Choroid plexus epithelial cell (primary cell): ENCODE results near the gene MRPL52.
"Not testable (repeated sequence)": the region's sequence is repeated elsewhere in the genome, so short reads cannot be mapped to it uniquely, and the experiment has no call there.

Experiments
- DNase-seq: peaks from one replicate; pipeline ENCODE4 v3.0.0-alpha.2; 2010; ENCODE audit warnings: low read depth
- H3K4me3 ChIP-seq: 2 replicates; pipeline ENCODE4 v1.5.1; 2011; ENCODE audit warnings: low read depth, mild to moderate bottlenecking, control low read depth, low read length, moderate library complexity
- TF ChIP-seq, protein P1 (sequence below): conservative IDR thresholded peaks from 2 replicates; pipeline ENCODE4 v1.5.1; 2011; ENCODE audit warnings: low read depth, mild to moderate bottlenecking, control low read depth, inconsistent platforms, low read length, moderate library complexity

MRPL52 gene

DNA sequence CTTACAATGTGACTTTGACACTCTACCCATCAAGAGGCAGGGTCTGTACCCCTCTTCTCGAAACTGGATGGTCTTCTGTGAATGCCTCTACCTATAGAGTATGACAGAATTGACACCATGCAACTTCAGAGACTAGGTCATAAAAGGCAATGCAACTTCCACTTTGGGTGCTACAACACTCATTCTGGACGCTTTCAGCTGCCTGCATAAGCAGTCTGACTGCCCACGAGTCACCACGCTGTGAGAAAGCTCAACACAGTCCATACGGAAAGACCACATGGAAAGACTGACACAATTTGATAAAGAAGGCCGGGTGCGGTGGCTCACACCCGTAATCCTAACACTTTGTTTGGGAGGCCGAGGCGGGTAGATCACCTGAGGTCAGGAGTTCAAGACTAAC lies 29.3 kb upstream of the MRPL52 start:
- TF ChIP-seq, protein P1, sequence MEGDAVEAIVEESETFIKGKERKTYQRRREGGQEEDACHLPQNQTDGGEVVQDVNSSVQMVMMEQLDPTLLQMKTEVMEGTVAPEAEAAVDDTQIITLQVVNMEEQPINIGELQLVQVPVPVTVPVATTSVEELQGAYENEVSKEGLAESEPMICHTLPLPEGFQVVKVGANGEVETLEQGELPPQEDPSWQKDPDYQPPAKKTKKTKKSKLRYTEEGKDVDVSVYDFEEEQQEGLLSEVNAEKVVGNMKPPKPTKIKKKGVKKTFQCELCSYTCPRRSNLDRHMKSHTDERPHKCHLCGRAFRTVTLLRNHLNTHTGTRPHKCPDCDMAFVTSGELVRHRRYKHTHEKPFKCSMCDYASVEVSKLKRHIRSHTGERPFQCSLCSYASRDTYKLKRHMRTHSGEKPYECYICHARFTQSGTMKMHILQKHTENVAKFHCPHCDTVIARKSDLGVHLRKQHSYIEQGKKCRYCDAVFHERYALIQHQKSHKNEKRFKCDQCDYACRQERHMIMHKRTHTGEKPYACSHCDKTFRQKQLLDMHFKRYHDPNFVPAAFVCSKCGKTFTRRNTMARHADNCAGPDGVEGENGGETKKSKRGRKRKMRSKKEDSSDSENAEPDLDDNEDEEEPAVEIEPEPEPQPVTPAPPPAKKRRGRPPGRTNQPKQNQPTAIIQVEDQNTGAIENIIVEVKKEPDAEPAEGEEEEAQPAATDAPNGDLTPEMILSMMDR = no peak
- no peak overlapping the region for H3K4me3 ChIP-seq
- no peak for DNase-seq

DNA sequence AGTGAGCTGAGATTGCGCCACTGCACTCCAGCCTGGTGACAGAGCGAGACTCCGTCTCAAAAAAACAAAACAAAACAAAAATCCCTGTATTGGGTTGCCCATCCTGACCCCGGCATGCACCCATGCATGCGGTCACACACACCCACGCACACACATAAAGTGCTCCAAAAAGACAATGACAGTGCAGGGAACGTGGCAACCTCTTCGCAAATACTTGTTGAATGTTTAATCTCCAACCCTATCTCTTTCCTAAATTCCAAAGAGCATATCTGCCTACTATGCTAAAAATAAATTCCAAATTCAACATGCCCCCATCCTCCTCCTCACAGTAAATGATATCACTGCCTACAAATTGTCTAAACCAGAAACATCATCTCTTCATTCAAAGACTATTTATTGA lies 28.0 kb upstream of the MRPL52 start:
- TF ChIP-seq, protein P1 = no peak

DNA sequence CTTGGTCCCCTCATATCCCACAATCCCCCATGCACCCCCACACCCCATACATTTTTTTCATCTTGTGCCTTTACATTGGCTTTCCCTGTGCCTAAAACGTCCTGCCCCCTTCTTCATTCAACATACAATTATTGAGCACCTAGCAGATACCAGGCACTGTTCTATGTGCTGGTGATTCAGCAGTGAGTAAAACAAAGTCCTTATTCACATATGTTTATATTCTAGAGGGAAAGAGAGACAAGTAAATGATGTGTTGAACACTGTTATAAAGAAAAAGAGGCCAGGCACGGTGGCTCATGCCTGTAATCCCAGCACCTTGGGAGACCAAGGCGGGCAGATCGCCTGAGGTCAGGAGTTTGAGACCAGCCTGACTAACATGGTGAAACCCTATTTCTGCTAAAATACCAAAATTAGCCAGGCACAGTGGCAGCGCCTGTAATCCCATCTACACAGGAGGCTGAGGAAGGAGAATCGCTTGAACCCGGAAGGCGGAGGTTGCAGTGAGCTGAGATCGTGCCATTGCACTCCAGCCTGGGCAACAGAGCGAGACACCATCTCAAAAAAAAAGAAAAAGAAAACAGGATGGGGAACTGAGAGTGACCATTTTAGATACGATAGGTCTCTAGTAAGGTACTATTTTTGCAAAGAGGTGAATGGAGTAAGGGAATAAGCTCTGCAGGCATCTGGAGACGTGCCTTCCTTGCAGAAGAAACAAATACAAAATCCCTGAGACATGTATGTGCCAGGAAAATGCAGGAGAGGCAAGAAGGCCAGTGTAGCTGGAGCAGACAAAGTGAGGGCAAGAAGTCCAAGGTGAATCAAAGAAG lies 26.6 kb upstream of the MRPL52 start:
- TF ChIP-seq, protein P1 = no peak
- DNase-seq = no peak
- no peak overlapping the region for H3K4me3 ChIP-seq

More for the DNA sequence above, 28.0 kb upstream of the MRPL52 start:
- DNase-seq = no peak
- no peak overlapping the region for H3K4me3 ChIP-seq

DNA sequence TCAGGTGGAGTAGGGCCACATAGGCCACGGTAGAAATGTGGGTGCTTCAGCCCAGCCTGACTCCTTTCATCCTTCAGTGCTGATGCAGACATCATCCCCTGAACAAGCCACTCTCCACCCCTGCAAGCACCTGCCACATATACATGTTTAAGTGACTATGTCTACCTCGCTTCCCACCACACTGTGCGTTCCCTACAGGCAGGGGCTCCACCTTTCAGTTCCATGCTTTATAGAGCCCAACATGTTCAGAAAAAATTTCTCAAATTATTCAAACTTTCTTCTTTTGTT lies 26.1 kb upstream of the MRPL52 start:
- no peak for DNase-seq
- H3K4me3 ChIP-seq = no peak overlapping the region
- TF ChIP-seq, protein P1 = no peak

DNA sequence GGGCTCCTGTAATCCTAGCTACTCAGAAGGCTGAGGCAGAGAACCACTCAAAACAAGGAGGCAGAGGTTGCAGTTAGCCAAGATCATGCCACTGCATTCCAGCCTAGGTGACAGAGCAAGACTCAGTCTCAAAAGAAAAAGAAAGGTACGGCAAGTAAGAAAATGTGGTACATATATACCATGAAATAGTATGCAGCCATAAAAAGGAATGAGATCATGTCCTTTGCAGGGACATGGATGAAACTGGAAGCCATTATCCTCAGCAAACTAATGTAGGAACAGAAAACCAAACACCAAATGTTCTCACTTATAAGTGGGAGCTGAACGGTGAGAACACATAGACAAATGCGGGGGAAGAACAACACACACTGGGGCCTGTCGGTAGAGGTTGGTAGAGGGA lies 24.5 kb upstream of the MRPL52 start:
- not testable (repeated sequence) for H3K4me3 ChIP-seq, DNase-seq

DNA sequence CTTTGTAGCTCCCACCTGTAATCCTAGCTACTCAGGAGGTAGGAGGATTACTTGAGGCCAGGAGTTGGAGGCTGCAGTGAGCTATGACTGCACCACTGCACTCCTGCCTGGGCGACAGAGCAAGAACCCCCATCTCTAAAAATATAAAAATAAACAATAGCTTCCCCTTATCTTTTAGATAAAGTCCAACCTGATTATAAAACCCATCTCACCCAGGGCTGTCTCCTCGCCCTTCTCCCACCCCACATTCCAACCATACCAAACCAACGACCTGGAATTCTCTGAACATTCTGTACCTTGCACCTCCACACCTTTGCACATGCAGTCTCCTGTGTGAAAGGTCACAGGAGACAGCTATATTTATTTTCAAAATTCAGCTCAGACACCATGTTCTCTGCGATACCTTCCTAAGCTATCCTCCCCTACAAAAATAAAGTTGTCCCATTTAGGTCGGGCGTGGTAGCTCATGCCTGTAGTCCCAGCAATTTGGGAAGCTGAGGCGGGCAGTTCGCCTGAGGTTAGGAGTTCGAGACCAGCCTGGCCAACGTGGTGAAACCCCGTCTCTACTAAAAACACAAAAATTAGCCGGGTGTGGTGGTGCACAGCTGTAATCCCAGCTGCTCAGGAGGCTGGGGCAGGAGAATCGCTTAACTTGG lies 22.1 kb upstream of the MRPL52 start:
- no peak overlapping the region for H3K4me3 ChIP-seq
- TF ChIP-seq, protein P1 = no peak
- DNase-seq = no peak

DNA sequence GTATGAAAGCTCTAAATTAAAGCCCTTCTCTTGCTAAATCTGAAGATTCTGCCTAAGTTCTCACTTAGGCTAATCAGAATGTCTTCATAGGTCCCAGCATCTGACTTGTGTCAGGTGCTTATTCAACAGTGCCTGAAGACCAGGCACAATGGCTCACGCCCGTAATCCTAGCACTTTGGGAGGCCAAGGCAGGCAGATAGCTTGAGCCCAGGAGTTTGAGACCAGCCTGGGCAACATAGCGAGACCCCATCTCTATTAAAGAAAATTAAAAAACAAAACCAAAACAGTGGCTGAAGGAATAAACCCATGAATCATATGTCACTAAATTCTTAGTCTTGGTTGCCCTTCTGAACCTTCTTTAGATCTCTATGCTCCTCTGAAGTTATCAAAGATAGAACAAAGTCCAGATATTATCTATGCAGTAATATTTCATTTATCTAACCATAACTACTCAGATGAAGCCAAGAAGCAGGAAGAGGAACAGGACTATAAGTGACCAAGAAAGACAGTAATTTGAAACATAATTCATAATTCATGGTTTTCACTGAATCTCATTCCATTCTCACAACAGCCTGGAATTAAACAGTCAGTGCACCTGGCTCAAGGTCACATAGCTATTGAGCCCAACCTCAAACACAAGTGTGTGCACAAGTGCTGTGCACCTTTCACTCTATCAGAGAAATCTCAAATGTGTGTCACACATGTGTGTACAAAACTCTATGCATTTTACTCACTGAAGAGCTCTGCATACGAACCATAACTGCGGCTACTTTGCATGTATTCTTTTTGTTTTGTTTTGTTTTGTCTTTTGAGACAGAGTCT lies 21.1 kb upstream of the MRPL52 start:
- no peak for DNase-seq
- TF ChIP-seq, protein P1 = no peak
- no peak overlapping the region for H3K4me3 ChIP-seq
